DND-41 (cell line): ENCODE data around the gene ENTPD6.

ENCODE experiments used
- ATAC-seq: fragments of 200-7000 bp; cut with Tn5 transposase; 3 replicates; pipeline ENCODE4 v1.9.1; 2021; ENCODE audit warnings: low read depth; ENCODE audit not compliant: insufficient read depth
- DNase-seq: peaks from one replicate; pipeline ENCODE4 v3.0.0-alpha.2; 2020
- H2AFZ ChIP-seq: 2 replicates; pipeline ENCODE4 v1.6.0; 2012; ENCODE audit warnings: low read depth, low read length
- H3K27ac ChIP-seq: 2 replicates; pipeline ENCODE4 v1.5.1; 2012; ENCODE audit warnings: low read length, inconsistent platforms
- H3K27me3 ChIP-seq: fragments of 200-600 bp; sonication (generic); 2 replicates; pipeline ENCODE4 v1.6.0; 2012; ENCODE audit warnings: low read length, mild to moderate bottlenecking, inconsistent platforms; ENCODE audit not compliant: insufficient read depth, poor library complexity
- H3K36me3 ChIP-seq: 2 replicates; pipeline ENCODE4 v1.5.1; 2012; ENCODE audit warnings: low read length, inconsistent platforms; ENCODE audit not compliant: insufficient read depth
- H3K4me1 ChIP-seq: 2 replicates; pipeline ENCODE4 v1.5.1; 2012; ENCODE audit warnings: mild to moderate bottlenecking, low read length; ENCODE audit not compliant: insufficient read depth
- H3K4me2 ChIP-seq: 2 replicates; pipeline ENCODE4 v1.6.0; 2012; ENCODE audit warnings: mild to moderate bottlenecking, moderate library complexity, low read length, inconsistent platforms; ENCODE audit not compliant: insufficient read depth
- H3K4me3 ChIP-seq, 2 experiments: fragments of 200-600 bp in 1 of 2; shearing (Covaris generic) in 1 of 2; 2 replicates each; pipeline ENCODE4 v1.5.1; 2012 to 2016; ENCODE audit warnings: inconsistent platforms in 2 of 2, low read length in 2 of 2, mild to moderate bottlenecking in 2 of 2, low read depth in 1 of 2, moderate library complexity in 1 of 2
- H3K79me2 ChIP-seq: 2 replicates; pipeline ENCODE4 v1.6.0; 2012; ENCODE audit warnings: low read length, inconsistent platforms; ENCODE audit not compliant: insufficient read depth
- H3K9ac ChIP-seq: 2 replicates; pipeline ENCODE4 v1.6.0; 2012; ENCODE audit warnings: low read depth, mild to moderate bottlenecking, inconsistent platforms, low read length, moderate library complexity
- H3K9me3 ChIP-seq: 2 replicates; pipeline ENCODE4 v1.5.1; 2012; ENCODE audit warnings: low read length, moderate library complexity, mild to moderate bottlenecking, inconsistent platforms; ENCODE audit not compliant: insufficient read depth, severe bottlenecking
- H4K20me1 ChIP-seq: 2 replicates; pipeline ENCODE4 v1.6.0; 2012; ENCODE audit warnings: low read length; ENCODE audit not compliant: insufficient read depth
- EZH2 ChIP-seq: IDR thresholded peaks from 3 replicates; pipeline ENCODE4 v1.6.1; 2012; ENCODE audit warnings: borderline replicate concordance, low read depth, mild to moderate bottlenecking, moderate library complexity, low read length, inconsistent platforms; ENCODE audit not compliant: severe bottlenecking
- TF ChIP-seq, protein P1 (sequence below): IDR thresholded peaks from 2 replicates; pipeline ENCODE4 v1.5.1; 2012; ENCODE audit warnings: borderline replicate concordance, low read length, moderate library complexity, mild to moderate bottlenecking; ENCODE audit not compliant: poor library complexity, severe bottlenecking; ENCODE audit errors: extremely low read depth

The ENTPD6 gene

DNA sequence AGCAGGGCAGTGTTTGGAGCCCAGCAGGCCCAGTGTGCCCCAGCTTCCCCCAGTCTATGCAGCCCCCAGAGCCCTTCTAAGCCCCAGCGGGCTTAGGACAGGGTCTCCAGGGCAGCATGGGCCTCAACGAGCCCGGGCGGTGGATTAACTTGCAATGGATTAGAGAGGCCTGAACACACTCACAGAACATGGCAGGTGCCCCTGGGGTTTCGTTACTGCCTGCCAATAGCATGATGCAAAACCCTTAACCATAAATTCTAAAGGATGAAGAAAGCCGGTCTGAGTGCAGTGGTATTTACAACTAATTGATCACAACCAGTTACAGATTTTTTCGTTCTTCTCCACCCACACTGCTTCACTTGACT is 18.9 kb downstream of the ENTPD6 start:
- no peak for DNase-seq
- Histone ChIP-seq H3K4me1 (no peaks in the 10 kb centered on the region), H3K9me3 (no peaks in the 10 kb centered on the region), H3K79me2 (no peaks in the 10 kb centered on the region), H3K36me3 (peaks cover 93% of the 10 kb centered on the region), H3K27me3 (no peaks in the 10 kb centered on the region), H2AFZ (no peak overlapping the region), H3K4me3 (no peak overlapping the region), H3K27ac (no peak overlapping the region), H3K4me2 (no peak overlapping the region), H4K20me1 (no peaks in the 10 kb centered on the region; the same call in 1 of the 2 replicates), H3K9ac (no peak overlapping the region)
- TF ChIP-seq EZH2 = no peak
- TF ChIP-seq, protein P1, sequence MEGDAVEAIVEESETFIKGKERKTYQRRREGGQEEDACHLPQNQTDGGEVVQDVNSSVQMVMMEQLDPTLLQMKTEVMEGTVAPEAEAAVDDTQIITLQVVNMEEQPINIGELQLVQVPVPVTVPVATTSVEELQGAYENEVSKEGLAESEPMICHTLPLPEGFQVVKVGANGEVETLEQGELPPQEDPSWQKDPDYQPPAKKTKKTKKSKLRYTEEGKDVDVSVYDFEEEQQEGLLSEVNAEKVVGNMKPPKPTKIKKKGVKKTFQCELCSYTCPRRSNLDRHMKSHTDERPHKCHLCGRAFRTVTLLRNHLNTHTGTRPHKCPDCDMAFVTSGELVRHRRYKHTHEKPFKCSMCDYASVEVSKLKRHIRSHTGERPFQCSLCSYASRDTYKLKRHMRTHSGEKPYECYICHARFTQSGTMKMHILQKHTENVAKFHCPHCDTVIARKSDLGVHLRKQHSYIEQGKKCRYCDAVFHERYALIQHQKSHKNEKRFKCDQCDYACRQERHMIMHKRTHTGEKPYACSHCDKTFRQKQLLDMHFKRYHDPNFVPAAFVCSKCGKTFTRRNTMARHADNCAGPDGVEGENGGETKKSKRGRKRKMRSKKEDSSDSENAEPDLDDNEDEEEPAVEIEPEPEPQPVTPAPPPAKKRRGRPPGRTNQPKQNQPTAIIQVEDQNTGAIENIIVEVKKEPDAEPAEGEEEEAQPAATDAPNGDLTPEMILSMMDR = no peak
- ATAC-seq = no peak

DNA sequence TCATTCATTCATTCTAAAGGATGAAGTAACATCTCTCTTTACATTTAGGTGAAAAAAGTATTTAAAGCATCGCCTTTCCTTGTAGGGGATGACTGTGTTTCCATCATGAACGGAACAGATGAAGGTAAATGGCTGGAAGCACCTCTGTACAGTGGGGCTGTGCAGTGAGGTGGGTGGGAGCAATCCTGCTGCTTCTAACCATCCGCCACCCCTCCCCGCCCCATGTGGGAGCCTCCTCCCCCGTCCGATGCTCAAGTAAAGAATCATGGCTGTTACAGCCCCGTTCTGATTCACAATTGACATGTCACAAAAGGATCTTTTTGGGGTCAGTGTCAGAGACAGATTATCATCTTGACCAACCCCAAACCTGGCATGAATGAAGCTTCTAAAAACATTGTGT is 19.3 kb downstream of the ENTPD6 start:
- Histone ChIP-seq H3K79me2 (no peaks in the 10 kb centered on the region), H3K4me1 (no peaks in the 10 kb centered on the region), H3K9ac (no peak overlapping the region), H3K36me3 (peaks cover 93% of the 10 kb centered on the region), H3K4me3 (no peak overlapping the region), H3K27me3 (no peaks in the 10 kb centered on the region), H2AFZ (no peak overlapping the region), H3K27ac (no peak overlapping the region), H3K4me2 (no peak overlapping the region), H3K9me3 (no peaks in the 10 kb centered on the region), H4K20me1 (no peaks in the 10 kb centered on the region; the same call in 1 of the 2 replicates)
- no peak for ATAC-seq
- TF ChIP-seq, protein P1 = no peak
- no peak for TF ChIP-seq EZH2
- DNase-seq = no peak

DNA sequence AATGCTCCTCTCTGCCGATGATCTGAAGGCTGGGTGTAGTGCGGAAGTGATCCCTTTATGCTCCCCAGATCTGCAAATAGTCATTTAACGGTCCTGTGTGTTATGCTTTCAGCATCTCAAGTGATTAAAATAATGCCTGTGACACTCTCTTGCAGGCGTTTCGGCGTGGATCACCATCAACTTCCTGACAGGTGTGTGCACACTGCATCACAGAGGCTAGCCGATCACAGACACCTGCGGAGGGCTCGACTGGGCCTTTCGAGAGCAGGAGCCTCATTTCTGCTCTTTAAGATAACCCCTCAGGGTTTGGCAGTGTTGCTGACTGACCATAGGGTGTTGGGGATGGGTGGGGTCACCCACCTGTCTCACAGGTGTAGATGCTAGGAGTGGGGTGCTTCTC is 20.0 kb downstream of the ENTPD6 start:
- Histone ChIP-seq H3K4me2 (no peak overlapping the region), H3K9ac (no peak overlapping the region), H4K20me1 (no peaks in the 10 kb centered on the region; the same call in 1 of the 2 replicates), H3K4me3 (no peak overlapping the region), H3K36me3 (peaks cover 92% of the 10 kb centered on the region), H3K9me3 (no peaks in the 10 kb centered on the region), H3K4me1 (no peaks in the 10 kb centered on the region), H3K79me2 (no peaks in the 10 kb centered on the region), H3K27me3 (no peaks in the 10 kb centered on the region), H2AFZ (no peak overlapping the region), H3K27ac (no peak overlapping the region)
- DNase-seq (no peak), ATAC-seq (no peak)
- TF ChIP-seq, protein P1 = no peak
- no peak for TF ChIP-seq EZH2
